Stimulated activated CD4-positive, alpha-beta T cell treated with anti-CD3 and anti-CD28 coated beads, Interleukin-4, amount 100 ng/mL, for 48 hours (primary cell): ENCODE results near the gene RBPJ.

Experiments used
- DNase-seq, 2 donors: peaks; one replicate each; pipeline ENCODE4 v3.0.0-alpha.2; 2020; ENCODE audit warnings: low read depth in 2 of 2

RBPJ gene

GRCh38 chr4:26320538-26321372 lies at the start of gene RBPJ:
TSS of gene RBPJ (plus strand) at chr4:26321014. CDS start at chr4:26321029, 15 bp downstream.
- DNase-seq, result peak; percentile 81 to 82

GRCh38 chr4:26271703-26272102 lies 49.1 kb upstream of the RBPJ start:
- no peak for DNase-seq

DNA sequence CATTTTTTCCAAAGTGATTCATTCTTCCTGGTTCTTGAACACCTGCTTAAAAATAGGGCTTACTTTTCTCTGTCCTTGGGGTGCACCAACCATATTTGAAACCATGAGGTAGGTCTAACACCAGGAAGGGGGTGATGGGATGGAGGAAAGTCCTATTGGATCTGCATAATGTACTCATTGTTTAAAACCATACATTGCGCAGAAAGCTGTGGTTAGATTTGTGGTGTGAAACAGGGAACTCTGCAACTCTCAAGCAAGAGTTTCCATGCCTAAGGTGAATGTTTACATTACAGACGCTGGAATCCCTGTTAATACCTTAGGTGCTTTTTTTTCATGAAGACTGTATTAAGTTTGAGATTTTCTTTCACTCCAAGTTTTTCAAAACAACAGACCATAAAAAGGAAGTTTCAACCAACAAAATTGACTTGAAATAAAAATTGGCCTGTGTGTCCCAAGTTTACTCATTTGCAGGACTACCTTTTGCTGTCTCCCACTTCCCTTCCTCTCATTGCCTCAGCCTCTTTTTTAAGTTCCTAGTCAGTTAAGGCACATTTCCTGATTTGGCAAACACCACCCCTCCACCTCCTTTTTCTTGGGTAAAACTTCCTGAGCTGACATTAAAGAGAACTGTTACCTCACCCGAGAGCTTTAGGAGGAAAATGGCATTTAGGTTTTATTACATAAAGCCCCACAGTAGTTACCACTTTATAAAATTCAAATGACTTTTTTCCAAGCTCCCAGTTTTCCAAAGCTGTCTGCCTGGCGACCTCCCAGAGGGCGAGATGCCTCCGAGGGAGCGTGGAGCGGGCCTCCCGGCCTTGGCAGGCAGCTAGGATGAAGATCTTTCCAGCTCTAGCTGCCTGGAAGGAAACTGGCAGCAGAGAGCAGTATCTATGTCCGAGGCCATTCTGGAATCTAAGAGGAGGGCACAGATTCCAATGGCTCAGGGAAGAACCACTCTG lies 47.9 kb upstream of the RBPJ start:
- DNase-seq, result no peak

DNA sequence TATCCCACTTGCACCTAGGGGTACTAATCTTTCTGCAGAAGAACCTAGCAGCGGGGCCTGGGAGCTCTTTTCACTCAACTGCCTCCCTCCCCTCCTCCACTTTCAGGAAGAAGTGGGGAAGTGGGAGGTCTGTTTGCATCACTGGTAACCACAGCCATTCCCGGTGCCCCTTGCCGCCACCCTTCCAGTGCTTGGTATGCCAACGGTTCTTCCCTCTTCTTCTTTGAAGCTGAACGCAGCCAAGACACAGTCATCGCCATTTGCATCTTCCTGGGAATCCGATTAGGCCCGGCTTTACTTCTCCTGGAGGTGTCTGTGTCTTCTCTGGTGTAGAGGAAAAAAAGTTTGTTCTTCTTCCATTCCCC lies 47.2 kb upstream of the RBPJ start:
- DNase-seq, result no peak

- no peak for DNase-seq
Measured at GRCh38 chr4:26275281-26275680, 45.5 kb upstream of the RBPJ start.

DNA sequence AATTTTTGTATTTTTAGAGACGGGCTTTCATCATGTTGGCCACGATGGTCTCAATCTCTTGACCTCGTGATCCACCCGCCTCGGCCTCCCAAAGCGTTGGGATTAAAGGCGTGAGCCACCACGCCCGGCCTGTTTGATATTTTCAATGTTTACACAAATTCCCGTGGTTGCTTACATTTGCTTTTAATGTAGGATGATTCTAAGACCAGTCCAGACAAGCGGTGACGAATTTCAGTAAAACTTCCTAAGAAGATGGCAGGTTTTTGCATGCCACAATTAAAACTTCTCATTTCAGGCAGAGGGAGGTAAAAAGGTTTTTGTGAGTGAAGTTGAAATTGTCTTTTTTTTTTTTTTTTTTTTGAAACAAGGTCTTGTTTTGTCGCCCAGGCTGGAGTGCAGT lies 41.4 kb upstream of the RBPJ start:
- DNase-seq, result no peak

DNA sequence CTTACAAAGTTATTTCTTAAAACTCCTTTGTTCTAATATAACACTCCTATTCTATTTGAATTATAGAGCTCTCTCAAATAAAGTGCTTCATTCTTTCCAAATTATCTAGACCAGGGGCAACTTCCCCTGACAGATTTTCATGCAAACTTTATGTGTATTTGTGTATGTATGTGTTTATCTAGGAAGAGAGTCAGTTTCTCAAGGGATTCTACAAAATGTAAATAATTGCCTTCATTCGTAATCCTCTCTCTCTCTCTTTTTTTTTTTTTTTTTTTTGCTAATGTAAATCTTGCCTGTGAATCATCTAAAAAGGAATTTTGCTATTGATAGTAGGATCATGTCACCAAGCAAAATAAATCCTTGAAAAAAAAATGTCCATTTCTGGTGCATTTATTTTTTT lies 38.9 kb upstream of the RBPJ start:
- no peak for DNase-seq

- no peak for DNase-seq
Measured at GRCh38 chr4:26284536-26284935, 36.3 kb upstream of the RBPJ start.

GRCh38 chr4:26285272-26285671 lies 35.5 kb upstream of the RBPJ start:
- DNase-seq, result no peak

- no peak for DNase-seq
Measured at GRCh38 chr4:26287756-26288155, 33.1 kb upstream of the RBPJ start.

- DNase-seq, result peak; percentile 9 to 28
Measured at GRCh38 chr4:26288355-26288909, 32.4 kb upstream of the RBPJ start.

DNA sequence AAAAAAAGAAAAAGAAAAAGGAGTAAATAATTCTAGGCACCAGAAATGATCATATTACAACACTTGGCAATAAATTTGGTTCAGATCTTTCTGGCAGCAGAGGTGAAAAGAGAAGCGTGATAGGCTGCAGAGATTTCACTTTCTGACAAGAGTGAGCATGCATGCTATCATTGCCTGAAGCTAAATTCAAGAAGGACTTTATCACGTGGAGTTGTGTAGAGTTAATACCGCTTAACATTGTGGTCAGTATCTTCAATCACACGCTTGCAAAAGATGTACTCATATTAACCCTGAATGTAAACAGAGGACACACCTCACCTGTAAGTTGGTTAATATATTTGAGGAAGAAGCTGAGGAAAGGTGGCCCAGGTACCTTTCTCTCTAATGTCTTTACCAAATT lies 31.4 kb upstream of the RBPJ start:
- DNase-seq, result no peak

GRCh38 chr4:26290321-26290720 lies 30.5 kb upstream of the RBPJ start:
- no peak for DNase-seq

- DNase-seq, result no peak
Measured at GRCh38 chr4:26294904-26295303, 25.9 kb upstream of the RBPJ start.

DNA sequence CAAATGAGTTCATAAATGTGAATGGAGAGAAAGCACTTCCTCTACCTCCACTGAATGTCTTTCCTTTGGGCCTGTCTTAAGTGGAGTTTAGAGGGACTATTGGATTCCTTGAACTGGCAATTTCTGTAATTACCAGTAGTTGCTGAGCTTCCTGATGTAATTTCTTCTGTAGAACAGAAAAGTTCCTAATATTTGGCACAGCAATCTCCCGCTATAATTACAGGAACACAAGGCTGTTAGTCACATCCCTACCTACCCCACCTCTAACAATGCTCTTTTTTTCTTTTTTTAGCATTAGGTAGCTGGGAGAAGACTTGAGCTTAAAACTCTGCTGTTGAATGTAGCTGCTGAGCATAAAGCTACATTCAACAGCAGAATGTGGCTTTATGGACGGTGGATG lies 24.8 kb upstream of the RBPJ start:
- DNase-seq, result no peak

GRCh38 chr4:26296514-26296913 lies 24.3 kb upstream of the RBPJ start:
- no peak for DNase-seq

GRCh38 chr4:26297219-26297618 lies 23.6 kb upstream of the RBPJ start:
- DNase-seq, result no peak

GRCh38 chr4:26298198-26298947 lies 22.4 kb upstream of the RBPJ start:
- no peak for DNase-seq

- no peak for DNase-seq
Measured at GRCh38 chr4:26299254-26299882, 21.4 kb upstream of the RBPJ start.

DNA sequence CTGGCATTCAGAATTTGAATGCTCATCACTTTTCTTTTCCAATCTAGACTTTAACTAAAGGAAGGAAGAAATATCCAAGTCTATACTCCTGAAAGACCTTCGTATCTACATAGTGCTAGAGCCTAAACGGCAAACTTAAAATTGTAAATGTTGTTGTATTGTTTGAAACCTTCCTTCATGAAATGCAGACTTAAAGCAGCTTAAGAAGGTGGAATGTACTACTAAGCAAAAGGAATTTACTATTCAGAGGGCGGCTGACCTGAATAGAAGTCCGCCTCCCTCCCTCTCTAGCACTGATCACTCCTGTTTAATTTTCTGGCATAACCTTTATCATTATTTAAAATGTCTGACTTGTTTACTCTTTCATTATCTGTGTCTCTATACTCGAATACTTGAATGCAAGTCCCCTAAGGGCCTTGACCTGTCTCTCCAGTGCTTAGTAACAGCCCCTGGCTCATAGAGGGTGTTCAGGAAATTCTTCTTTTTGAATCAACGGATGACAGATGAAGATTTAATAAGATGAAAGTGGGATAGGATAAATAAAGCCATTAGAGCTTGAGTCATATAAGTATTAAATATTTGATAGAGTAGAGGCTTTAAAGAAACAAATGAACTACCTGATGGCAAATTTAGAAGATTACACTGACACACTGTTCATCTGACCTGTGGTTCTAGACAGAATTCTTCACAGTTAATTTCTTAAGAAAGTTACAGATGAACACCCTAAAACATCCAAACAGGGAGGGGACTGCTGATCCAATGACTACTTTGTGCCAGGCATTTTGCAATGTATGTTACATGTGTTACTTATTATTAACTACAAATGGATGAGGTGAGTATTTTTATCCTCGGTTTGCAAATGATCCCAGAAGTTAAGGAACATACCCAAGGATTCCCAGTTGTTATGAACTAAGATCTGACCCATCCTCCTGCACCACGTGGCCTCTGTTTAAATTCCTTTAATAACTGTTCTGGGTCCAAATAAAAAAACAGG lies 20.2 kb upstream of the RBPJ start:
- DNase-seq, result no peak
